ENCODE measurements around the gene LIN37. TPM values are rescaled to one million over a fixed set of nuclear protein-coding genes. Genes with fewer than 3 reads are reported as not detected.

Gene LIN37
- total RNA-seq, 1 experiment from 2014 or later, result 10.1 TPM

DNA sequence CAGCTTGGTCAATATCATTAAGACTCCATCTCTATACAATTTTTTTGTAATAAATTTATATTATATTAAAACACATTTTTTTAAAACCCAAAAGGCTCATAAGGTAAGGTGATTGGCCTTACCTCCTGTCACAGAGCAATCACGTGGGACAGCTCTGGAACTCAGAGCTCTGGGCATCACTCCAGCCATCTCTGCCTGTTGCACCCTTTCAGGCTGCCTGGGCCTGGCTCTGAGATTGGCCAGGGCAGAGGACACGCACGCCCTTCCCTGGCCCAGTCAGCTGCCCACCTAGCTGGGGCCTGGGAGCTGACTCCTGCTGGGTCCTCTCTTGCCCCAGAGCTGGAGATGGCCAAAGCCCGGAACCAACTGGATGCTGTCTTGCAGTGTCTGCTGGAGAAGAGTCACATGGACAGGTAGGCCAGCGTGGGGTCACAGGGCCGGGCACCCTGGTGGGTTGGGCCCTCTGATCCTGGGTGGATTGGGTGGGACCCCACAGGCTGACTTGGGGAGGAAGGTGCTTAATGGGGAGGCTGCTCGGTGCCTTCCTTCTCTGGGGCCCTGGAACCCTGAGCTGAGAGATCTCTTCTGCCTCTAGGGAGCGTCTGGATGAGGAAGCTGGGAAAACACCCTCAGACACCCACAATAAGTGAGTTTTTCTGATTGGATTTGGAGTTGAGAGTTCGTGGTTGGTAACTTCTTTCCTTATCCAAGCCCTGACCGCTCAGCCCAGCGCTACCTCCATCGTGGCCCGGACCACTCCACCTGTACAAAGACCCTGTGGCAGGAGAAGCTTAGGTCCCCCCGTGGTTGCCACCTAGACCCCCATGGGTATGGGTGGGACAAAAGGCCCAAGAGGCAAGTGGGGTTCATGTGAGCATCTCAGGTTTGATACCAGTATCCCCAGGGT, 3.7 kb downstream of the LIN37 start:
- ChIA-PET RAD21 (ENCODE audit: low non-redundant PET in 1 of 2, low total read pairs in 2 of 2, uncharacterized antibody in 2 of 2, unreplicated experiment in 2 of 2) (no interaction called here), POLR2A (no interaction called here), CTCF (no interaction called here)
- DNase-seq (ENCODE audit: low read depth, low spot score), result no peak
- H3K36me3 ChIP-seq (ENCODE audit: control insufficient read depth in 1 of 2, insufficient read depth in 2 of 2, low read length in 2 of 2), result no peaks in the 10 kb centered on the region; a peak in 2 of 4 replicates
- TF ChIP-seq CBX3 (IDR thresholded peaks at IDR 0.05; ENCODE audit: low read depth) (no peak), SIN3A (IDR thresholded peaks at IDR 0.05; ENCODE audit: low read depth) (no peak), JUND (IDR thresholded peaks at IDR 0.05) (no peak), ATF3 (IDR thresholded peaks at IDR 0.05) (no peak), REST (IDR thresholded peaks at IDR 0.05; ENCODE audit: low read depth) (no peak), EGR1 (IDR thresholded peaks at IDR 0.05; ENCODE audit: low read depth) (no peak)
- no TSS peak for BruUV-seq (replicated peaks)
- H3K27ac ChIP-seq (ENCODE audit: low read depth, low read length), result no peak overlapping the region
- H3K79me2 ChIP-seq (ENCODE audit: insufficient read depth, low read length), result peaks cover 5% of the 10 kb centered on the region; the same call in 1 of the 2 replicates
- no peaks in the 10 kb centered on the region for H3K27me3 ChIP-seq (ENCODE audit: insufficient read depth, low read length)
- no peaks in the 10 kb centered on the region for H4K20me1 ChIP-seq (ENCODE audit: insufficient read depth)
- no peak overlapping the region for H3K4me3 ChIP-seq (replicated peaks in 1 of 2; ENCODE audit: low read depth in 1 of 2, low read length in 2 of 2)
- no peak overlapping the region for H2AFZ ChIP-seq (ENCODE audit: low read depth, low read length, poor library complexity, severe bottlenecking)
- H3K4me1 ChIP-seq (ENCODE audit: control insufficient read depth in 1 of 2, insufficient read depth in 2 of 2, low read length in 2 of 2), result peaks cover 9 to 17% of the 10 kb centered on the region in 2 experiments
- no peak for ATAC-seq
- no peaks in the 10 kb centered on the region for H3K9me3 ChIP-seq (ENCODE audit: control insufficient read depth in 1 of 2, insufficient read depth in 1 of 2, low read depth in 1 of 2, low read length in 2 of 2)
- intact Hi-C loops (cut with micrococcal nuclease), result no loop called here
- H3K9ac ChIP-seq (ENCODE audit: low read length), result no peak overlapping the region
- H3K4me2 ChIP-seq (ENCODE audit: low read length), result no peak overlapping the region
- no peaks in the 10 kb centered on the region for H3K9me2 ChIP-seq (ENCODE audit: insufficient read depth)

All from HCT116 (cell line).